T-helper 9 cell (primary cell): ENCODE measurements around the gene NRG2.

ENCODE experiments used
- DNase-seq: peaks from one replicate; pipeline ENCODE4 v3.0.0-alpha.2; 2020

The NRG2 gene

GRCh38 chr5:139831624-139832023, 211.5 kb downstream of the NRG2 start:
- no peak for DNase-seq

DNA sequence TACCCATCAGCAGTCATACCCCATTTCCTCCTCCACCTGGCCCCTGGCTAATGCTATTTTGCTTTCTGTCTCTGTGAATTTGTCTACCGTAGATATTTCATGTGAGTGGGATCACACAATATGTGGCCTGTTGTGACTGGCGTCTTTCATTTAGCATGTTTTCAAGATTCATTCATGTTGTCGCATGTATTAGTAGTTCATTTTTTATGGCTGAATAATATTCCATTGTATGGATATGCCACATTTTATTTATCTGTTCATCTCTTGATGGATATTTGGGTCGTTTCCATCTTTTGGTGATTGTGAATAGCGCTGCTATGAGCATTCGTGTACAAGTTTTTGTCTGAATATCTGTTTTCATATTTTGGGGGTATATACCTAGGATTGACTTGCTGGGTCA, 213.6 kb downstream of the NRG2 start:
- no peak for DNase-seq

DNA sequence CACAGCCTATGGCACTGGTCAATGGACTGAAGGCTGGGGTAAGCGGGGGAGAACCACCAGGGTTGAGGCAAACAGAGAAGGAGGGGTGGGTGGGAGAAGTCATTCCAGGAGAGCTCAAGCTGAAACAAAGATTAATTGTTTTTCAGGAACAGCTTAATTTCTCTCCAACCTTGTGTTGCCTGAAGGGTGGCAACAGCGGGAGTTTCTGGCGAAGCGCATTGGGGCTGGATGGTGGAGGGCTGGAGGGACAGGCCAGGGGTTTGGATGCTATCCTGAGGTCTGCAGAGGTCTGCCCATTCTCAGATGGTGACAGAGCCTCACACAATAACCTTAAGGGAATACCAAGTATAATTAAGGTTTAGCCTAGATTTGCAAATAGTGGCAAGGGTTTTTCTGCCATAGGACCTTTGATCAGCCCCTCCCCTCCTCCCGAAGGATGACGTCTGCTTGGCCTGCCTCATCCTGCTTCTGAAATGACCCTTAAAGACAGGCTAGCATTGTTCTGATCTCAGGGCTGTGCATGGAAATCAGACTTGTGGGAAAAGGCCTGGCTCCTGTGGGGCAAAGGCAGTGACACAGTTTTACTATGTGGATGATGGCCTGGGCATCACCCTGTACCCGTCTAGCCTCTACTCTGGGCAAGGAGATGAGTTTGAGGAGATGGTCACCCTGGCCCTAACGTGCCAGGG, 214.7 kb downstream of the NRG2 start:
- no peak for DNase-seq

GRCh38 chr5:139825690-139826089, 217.4 kb downstream of the NRG2 start:
- DNase-seq = no peak

DNA sequence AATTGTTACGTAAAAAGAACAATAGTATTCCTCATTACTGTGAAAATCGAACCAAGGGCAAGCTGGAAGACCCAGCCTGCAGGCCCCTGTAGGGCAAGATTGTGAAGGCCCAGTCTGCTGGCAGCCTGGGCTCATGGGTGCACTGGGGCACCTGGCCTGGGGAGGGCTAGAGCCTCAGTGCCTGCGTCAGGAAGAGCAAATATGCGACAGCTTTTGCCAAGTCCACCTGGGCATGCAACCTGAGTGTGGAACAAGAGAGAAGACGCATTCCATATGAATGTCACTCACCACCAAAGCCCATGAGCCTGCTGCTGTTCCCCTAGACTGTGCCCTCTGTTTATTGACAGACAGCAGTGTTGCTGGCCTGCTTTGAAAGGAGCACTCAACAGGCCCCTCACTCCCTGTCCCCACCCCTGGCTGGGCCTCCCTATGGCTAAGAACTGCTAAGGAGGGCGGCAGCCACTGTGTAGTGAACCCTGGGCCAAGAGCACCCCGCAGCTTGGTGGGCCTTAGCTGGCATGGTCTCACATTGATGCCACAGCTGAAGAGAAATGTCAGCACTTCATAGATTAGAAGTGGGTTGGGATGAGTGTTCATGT, 219.2 kb downstream of the NRG2 start:
- no peak for DNase-seq

- DNase-seq = no peak
These were observed 220.3 kb downstream of the NRG2 start for GRCh38 chr5:139822553-139823425.

DNA sequence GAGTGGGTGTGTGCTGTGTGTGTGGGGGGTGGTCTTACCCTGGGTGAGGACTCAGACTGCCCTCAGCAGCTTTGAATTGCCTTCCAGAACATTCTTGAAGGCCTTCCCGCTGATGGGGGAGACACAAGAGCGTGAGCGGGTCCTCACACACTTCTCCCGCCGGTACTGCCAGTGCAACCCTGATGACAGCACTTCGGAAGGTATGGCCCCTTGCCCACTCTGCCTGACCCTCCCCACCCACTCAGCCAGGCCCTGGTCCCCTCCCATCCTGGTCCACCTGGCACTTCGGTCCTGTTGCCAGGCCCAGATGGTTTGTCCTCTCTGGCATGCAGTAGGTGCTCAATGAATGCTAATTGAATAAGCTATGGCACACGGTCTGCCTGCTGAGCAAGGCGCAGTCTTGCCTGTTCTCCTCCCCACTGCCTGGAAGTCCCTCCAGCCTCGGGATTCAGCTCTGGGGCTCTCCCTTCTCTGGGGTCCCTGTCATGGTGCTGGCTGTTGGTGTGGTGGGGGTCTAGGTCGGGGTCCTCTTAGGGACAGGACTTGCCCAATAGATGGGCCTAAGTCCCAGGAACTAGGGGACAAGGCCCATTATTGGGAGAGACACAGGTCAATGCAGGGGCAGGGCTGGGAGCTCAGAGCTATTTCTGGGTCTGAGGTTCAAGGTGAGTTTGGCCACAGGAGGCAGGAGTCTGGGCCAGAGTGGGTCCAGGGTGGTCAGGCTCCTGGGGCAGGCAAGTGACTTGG, 221.1 kb downstream of the NRG2 start:
- DNase-seq = no peak

- DNase-seq = no peak
These were observed 222.5 kb downstream of the NRG2 start for GRCh38 chr5:139820606-139821005.

DNA sequence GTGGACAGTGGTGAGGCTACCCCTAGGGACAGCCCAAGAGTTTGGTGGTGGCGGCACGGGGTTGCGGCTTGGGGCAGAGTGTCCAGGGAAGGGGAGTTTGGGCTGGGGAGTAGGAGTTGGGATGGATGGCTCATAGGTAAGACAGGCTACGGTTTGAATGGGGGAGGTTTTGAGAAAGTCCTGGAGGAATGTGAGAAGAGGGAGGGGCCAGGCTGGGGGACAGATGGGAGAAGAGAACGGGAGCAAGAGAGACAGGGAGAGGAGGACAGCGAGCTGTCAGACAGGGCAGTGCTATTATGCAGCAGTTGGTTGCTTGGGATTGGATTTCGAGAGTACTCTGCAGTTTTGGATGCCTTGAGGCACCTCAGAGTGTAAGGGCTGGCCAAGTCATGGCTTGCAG, 223.0 kb downstream of the NRG2 start:
- no peak for DNase-seq

GRCh38 chr5:139817970-139818369, 225.1 kb downstream of the NRG2 start:
- no peak for DNase-seq

- DNase-seq = no peak
These were observed 225.7 kb downstream of the NRG2 start for GRCh38 chr5:139817362-139817761.

DNA sequence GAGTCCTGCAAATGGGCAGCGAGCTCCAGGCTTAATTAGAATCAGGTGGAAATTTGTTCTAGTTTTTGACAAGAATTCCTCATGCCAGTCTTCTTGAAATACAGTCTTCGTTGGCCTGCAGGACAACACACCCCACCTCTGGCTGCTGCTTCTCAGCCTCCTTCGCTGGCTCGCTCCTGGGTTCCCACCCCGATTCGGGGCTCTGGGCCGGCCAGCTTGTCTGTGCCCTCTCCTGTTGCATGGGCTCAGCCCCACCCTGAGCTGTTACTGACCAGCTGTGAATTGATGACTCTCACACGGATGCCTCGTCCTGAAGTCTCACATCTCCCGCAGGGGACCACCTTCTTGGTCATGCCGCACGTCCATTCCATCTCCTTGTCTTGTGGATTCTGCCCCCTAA, 226.5 kb downstream of the NRG2 start:
- DNase-seq = no peak

- no peak for DNase-seq
These were observed 228.3 kb downstream of the NRG2 start for GRCh38 chr5:139814704-139815280.

GRCh38 chr5:139814191-139814601, 228.9 kb downstream of the NRG2 start:
- DNase-seq = no peak

- no peak for DNase-seq
These were observed 230.0 kb downstream of the NRG2 start for GRCh38 chr5:139812836-139813805.

- no peak for DNase-seq
These were observed 230.8 kb downstream of the NRG2 start for GRCh38 chr5:139812323-139812722.

DNA sequence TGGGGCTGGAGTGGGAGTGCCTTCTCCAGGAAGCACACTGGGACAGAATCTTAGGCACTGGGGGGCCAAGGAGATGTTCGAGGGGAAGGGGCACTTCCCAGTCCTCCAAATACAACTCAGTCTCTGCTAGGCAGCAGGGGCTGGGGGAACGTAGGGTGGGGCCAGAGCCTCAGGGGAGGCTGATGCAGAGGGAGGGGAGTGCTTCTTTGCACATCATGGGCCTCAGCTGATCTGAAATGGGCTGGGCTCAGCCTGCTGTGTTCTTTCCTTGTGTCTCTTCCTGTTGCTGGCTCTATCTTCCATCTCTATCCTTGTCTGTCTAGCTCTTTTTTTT, 231.9 kb downstream of the NRG2 start:
- no peak for DNase-seq

- no peak for DNase-seq
These were observed 232.5 kb downstream of the NRG2 start for GRCh38 chr5:139810341-139811273.

GRCh38 chr5:139809331-139809810, 233.7 kb downstream of the NRG2 start:
- no peak for DNase-seq
